Mucosa of descending colon (tissue), 3 donors: Measurements from ENCODE around the gene NACC2. TPM values are rescaled to one million over a fixed set of nuclear protein-coding genes. Genes with fewer than 3 reads are reported as not detected.
"Not testable (repeated sequence)": the region's sequence is repeated elsewhere in the genome, so short reads cannot be mapped to it uniquely, and the experiment has no call there.

ENCODE experiments used
- ATAC-seq: fragments of 200-7000 bp; cut with Tn5 transposase; one replicate; pipeline ENCODE4 v1.9.1; 2020; ENCODE audit warnings: mild to moderate bottlenecking, moderate library complexity
- DNase-seq, 3 donors: peaks; one replicate each; pipeline ENCODE4 v3.0.0-alpha.2; 2020
- H3K36me3 ChIP-seq: fragments of 200-600 bp; one replicate; pipeline ENCODE4 v1.8.0; 2021; ENCODE audit warnings: low read depth, mild to moderate bottlenecking
- H3K4me1 ChIP-seq: fragments of 200-600 bp; one replicate; pipeline ENCODE4 v1.8.0; 2021; ENCODE audit warnings: low read depth, mild to moderate bottlenecking
- H3K4me3 ChIP-seq: fragments of 200-600 bp; one replicate; pipeline ENCODE4 v1.8.0; 2021; ENCODE audit warnings: mild to moderate bottlenecking
- H3K9me3 ChIP-seq: fragments of 200-600 bp; one replicate; pipeline ENCODE4 v1.8.0; 2021; ENCODE audit warnings: mild to moderate bottlenecking
- intact Hi-C, 2 donors: fragments of 100-400 bp; cut with DNase I in 1 of 2; cut with micrococcal nuclease in 1 of 2; formaldehyde crosslinking; loops; one replicate each; pipeline versions ENCODE4 v1.11.0 to v1.11.1; 2022; cut with DNase I, micrococcal nuclease
- total RNA-seq, 3 donors: library from RNA; stranded (reverse); fragmentation: NEBNext Ultra II Directional in 2 of 3; extraction: Animal tissue kit (Norgen Biotek cat#: 25700) in 2 of 3; gene quantifications; one replicate each; pipeline versions ENCODE4 v1.2.1 to v1.2.4, GENCODE V29; 2021 to 2023
- TF ChIP-seq, protein P1 (sequence below): fragments of 200-600 bp; IDR thresholded peaks from one replicate; pipeline ENCODE4 v1.8.0; 2022; ENCODE audit warnings: antibody characterized with exemption, mild to moderate bottlenecking
- donor health status: DM: no; HTN: no; CAD: no; lungs with moderate emphysema.
- donor health status: DM: no; HTN: no; CAD: no.
- donor health status: DM: no; HTN: yes; CAD: no.

Gene NACC2
- total RNA-seq, 3 donors from 2014 or later, result 15.9 to 81.3 (median 22.1) TPM

DNA sequence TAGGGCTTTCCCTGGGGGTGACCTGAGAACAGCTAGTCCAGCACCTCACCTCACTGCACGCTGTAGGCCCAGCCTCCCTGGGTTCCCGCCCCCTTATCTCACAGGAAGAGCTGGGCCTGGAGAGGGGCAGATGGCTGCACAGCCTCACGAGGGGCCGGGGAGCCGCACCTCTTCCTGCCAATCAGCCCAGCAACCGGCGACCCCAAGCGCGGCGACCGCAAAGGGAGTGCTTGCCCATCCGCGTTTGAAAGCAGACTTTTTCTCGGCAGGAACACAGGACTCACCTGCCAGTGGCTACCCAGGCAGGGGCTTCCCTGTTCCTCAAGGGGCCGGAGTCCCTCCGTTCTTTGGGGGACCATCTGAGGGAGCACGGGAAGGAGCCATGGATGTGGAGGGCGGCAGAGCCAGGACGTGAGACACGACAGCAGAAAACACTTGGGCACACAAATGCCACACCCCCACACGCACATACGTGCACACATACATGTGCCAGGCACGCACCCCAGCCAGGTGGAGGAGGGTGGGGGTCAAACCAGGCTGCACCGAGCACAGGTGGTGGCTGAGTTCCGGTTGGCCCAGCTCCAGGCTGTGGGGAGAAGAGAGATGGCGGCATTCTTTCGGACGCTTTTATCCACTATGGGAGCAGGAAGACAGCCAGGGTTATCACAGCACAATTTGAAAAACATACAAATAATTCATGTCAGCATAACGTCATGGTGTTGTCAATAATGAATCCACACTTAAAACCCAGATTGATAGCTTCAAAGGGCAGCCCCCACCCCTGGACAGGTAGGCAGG lies 12.3 kb upstream of the NACC2 start:
- DNase-seq, result peak; percentile 84 to 91 (median 88)
- Histone ChIP-seq H3K9me3 (no peaks in the 10 kb centered on the region), H3K4me1 (peaks cover 55% of the 10 kb centered on the region), H3K4me3 (no peak overlapping the region), H3K36me3 (no peaks in the 10 kb centered on the region)
- intact Hi-C loops, result no loop called here
- ATAC-seq, result peak; percentile 57
- TF ChIP-seq, protein P1, sequence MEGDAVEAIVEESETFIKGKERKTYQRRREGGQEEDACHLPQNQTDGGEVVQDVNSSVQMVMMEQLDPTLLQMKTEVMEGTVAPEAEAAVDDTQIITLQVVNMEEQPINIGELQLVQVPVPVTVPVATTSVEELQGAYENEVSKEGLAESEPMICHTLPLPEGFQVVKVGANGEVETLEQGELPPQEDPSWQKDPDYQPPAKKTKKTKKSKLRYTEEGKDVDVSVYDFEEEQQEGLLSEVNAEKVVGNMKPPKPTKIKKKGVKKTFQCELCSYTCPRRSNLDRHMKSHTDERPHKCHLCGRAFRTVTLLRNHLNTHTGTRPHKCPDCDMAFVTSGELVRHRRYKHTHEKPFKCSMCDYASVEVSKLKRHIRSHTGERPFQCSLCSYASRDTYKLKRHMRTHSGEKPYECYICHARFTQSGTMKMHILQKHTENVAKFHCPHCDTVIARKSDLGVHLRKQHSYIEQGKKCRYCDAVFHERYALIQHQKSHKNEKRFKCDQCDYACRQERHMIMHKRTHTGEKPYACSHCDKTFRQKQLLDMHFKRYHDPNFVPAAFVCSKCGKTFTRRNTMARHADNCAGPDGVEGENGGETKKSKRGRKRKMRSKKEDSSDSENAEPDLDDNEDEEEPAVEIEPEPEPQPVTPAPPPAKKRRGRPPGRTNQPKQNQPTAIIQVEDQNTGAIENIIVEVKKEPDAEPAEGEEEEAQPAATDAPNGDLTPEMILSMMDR, result no peak

DNA sequence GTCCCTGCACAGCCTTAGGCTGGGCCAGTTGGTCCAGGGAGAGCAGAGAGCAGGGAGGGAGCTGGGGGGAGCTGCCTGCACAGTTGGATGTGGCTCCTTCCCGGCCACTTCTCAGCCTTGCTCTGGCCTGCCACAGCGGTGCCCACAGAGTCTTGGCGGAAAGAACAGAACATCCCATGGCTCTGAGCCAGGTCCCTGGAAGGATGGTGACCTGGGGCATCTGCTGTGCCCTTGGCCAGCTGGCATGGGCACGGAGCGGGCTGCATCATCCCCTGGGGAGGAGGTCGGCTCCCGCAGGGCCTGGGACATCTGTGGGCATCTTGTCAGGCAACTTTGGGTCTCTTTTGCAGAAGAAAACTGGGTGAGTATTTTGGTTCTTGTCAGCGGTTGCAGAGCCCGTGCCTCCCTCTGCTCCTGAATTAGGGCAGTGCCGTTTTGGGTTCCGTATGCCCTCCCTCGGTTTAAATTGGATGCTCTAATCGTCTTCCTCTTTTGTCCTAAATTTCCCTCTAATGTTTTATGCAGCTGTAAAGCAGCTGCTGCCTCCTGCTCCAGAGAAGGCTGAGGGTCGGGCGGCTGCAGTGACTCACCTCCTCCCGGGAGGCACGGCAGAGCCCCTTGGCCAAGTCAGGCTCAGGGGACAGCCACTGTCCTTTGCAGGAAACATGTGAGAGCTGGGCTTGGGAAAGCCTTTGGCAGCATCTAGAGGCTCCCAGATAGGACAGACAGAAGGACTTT lies 10.5 kb upstream of the NACC2 start:
- Histone ChIP-seq H3K4me3 (no peak overlapping the region), H3K4me1 (peaks cover 55% of the 10 kb centered on the region), H3K36me3 (no peaks in the 10 kb centered on the region), H3K9me3 (no peaks in the 10 kb centered on the region)
- TF ChIP-seq, protein P1, result no peak
- ATAC-seq, result no peak
- peak in 1 of 3 donors; percentile 32 for DNase-seq
- intact Hi-C loops, result no loop called here

DNA sequence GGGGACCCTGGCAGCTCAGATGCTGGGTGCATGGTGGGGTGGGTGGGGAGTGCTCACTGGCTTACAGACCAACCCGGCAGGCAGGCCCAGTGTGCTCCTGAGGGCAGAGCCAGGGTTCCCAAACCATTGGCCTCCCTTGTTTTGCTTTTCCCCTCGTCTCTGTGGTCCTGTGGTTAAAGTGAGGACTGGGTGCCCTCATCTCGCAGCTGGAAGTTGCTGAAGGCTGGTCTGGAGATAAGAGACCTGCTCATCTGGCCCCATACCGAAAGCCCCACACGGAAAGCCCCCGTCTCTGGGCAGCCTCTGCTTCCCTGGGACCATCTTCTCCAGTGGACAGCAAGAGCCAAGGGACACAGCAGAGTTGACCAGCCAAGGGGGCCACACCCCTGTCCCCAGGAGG lies 9.8 kb upstream of the NACC2 start:
- intact Hi-C loops, result no loop called here

DNA sequence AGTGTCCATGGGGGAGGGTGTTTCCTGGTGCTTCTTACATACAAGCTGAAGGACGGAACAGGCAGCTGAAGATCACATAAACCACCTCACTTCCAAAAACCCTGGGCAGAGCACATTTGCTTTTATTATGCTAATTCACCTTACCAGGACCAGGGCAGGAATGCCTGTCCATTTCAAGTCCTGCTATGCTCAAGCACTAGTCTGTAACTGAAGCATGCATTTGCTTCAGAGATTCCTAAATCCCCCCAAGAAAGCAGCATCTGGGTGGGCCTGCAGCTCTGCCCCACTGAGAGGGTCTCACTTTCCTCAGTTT lies 9.4 kb upstream of the NACC2 start:
- intact Hi-C loops, result no loop called here
- DNase-seq, result no peak
- Histone ChIP-seq H3K4me1 (peaks cover 47% of the 10 kb centered on the region), H3K9me3 (no peaks in the 10 kb centered on the region), H3K4me3 (no peak overlapping the region), H3K36me3 (no peaks in the 10 kb centered on the region)
- TF ChIP-seq, protein P1, result no peak
- ATAC-seq, result no peak

More for the DNA sequence above, 9.8 kb upstream of the NACC2 start:
- H3K9me3 ChIP-seq, result no peaks in the 10 kb centered on the region
- DNase-seq (no peak), ATAC-seq (no peak)
- TF ChIP-seq, protein P1, result no peak
- H3K36me3 ChIP-seq, result no peaks in the 10 kb centered on the region
- H3K4me1 ChIP-seq, result peaks cover 52% of the 10 kb centered on the region
- no peak overlapping the region for H3K4me3 ChIP-seq

DNA sequence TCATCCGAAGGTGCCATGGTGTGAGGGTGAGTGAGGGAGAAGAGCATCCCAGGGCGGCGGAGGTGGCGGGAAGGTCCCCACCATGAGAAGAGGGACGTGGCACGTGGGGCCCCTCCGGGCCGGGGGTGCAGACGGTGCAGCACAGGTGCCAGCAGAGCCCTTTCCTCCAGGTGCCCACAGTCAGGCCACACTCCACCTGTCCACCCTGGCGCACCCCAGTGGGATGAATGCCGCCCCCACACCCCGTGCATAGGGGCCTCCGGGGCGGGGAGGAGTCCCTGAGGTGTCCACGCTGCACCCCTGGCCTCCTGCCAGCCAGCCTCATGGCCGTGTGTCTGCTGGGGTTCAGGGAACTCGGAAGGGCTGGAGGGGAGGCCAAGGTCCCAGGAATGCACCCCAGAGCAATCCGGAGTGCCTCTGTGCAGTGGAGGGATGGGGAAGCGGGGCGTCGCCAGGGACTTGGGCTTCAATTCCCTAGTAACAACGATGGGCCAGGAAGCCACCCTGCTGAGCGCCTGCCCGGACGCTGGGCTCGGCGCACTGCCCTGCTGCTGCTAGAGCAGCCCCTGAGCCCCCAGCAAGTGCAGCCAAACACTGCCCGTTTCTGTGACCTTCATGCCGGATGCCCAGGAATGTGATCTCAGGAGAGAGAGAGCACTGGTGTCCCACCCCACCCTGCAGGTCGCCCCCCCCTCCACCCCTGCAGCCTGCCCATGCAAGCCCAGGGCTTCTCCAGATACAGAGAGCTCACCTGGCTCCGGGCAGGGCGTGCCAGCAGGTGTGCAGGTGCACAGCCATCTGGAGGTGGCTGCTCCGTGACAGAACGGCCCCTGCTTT lies 8.8 kb upstream of the NACC2 start:
- DNase-seq (peak; percentile 63 to 79 (median 64)), ATAC-seq (peak; percentile 50)
- Histone ChIP-seq H3K4me3 (no peak overlapping the region), H3K4me1 (peaks cover 42% of the 10 kb centered on the region), H3K9me3 (no peaks in the 10 kb centered on the region), H3K36me3 (no peaks in the 10 kb centered on the region)
- TF ChIP-seq, protein P1, result no peak
- intact Hi-C loops, result no loop called here

DNA sequence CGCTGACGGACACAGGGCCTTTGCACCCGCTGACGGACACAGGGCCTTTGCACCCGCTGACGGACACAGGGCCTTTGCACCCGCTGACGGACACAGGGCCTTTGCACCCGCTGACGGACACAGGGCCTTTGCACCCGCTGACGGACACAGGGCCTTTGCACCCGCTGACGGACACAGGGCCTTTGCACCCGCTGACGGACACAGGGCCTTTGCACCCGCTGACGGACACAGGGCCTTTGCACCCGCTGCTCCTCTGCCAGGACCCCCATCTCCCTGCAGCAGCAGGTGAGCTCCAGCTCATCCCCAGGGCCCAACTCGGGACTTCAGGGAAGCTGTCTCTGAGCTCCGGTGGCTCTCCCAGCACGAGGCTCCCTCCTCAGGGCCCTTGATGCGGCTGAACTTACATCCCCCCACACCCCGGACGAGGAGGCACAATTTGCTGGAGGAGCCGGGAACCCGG lies 6.6 kb upstream of the NACC2 start:
- H3K9me3 ChIP-seq, H3K36me3 ChIP-seq, intact Hi-C loops, H3K4me3 ChIP-seq, ATAC-seq, DNase-seq: not testable (repeated sequence)
- peaks cover 22% of the 10 kb centered on the region for H3K4me1 ChIP-seq
